ENCODE results near the gene SUPT6H. TPM values are rescaled to one million over a fixed set of nuclear protein-coding genes. Genes with fewer than 3 reads are reported as not detected.
"Not testable (repeated sequence)": the region's sequence is repeated elsewhere in the genome, so short reads cannot be mapped to it uniquely, and the experiment has no call there.

Gene SUPT6H
- total and polyA plus RNA-seq, 9 of the 15 experiments (the other 6 are each of a cell fraction or from before 2014, with no cell fraction given), result 1.7 to 77.7 (median 49.2) TPM

DNA sequence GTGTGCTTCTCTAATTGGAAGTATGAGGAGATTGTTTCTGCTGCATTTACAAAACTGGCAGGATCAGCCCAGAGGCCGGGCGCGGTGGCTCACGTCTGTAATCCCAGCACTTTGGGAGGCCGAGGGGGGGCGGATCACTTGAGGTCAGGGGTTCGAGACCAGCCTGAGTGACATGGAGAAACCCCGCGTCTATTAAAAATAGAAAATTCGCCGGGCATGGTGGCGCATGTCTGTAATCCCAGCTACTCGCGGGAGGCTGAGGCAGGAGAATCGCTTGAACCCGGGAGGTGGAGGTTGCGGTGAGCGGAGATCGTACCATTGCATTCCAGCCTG, 59.0 kb downstream of the SUPT6H start:
- H3K27me3 ChIP-seq (ENCODE audit: control insufficient read depth in 2 of 2, insufficient read depth in 2 of 2, low read length in 2 of 2); BruUV-seq (replicated peaks); H3K9me3 ChIP-seq (replicated peaks; ENCODE audit: control insufficient read depth, insufficient read depth, low read depth, low read length); H2AFZ ChIP-seq (ENCODE audit: low read depth, low read length); H3K9me1 ChIP-seq (ENCODE audit: control insufficient read depth, insufficient read depth, low read length); ATAC-seq; in situ Hi-C loops (cut with MboI); FAIRE-seq: not testable (repeated sequence)
- Histone ChIP-seq H3K36me3 (ENCODE audit: control insufficient read depth, insufficient read depth, low read length) (peaks cover 56% of the 10 kb centered on the region), H3K4me1 (replicated peaks in 1 of 2; ENCODE audit: control insufficient read depth in 2 of 2, insufficient read depth in 2 of 2, low read length in 2 of 2) (peaks cover 46 to 53% of the 10 kb centered on the region in 2 experiments), H3K27ac (ENCODE audit: extremely low read depth, low read depth, low read length) (peak overlapping the region; percentile 95), H4K20me1 (replicated peaks; ENCODE audit: control insufficient read depth, insufficient read depth, low read length) (peaks cover 48% of the 10 kb centered on the region), H3K4me2 (ENCODE audit: insufficient read depth, low read length) (peak overlapping the region; percentile 96), H3K79me2 (ENCODE audit: control insufficient read depth, insufficient read depth, low read length) (peaks cover 71% of the 10 kb centered on the region), H3K4me3 (peak overlapping the region; percentile 75), H3K9ac (ENCODE audit: insufficient read depth in 1 of 2, low read depth in 2 of 2, low read length in 2 of 2) (peak overlapping the region; percentile 97 to 100)
- TF ChIP-seq POLR2G (IDR thresholded peaks at IDR 0.05; ENCODE audit: low read depth, low read length) (peak; percentile 58; the same call in 1 of the 2 replicates), POLR2B (IDR thresholded peaks at IDR 0.05; ENCODE audit: low read depth, partially characterized antibody) (peak; percentile 12), RBBP5 (IDR thresholded peaks at IDR 0.05; ENCODE audit: borderline replicate concordance, insufficient read depth, low read length, poor library complexity, severe bottlenecking) (peak; percentile 47), TAF7 (tag; IDR thresholded peaks at IDR 0.05) (0 out of 2 replicates have a peak, but pooled peaks have one; percentile 9), BCOR (IDR thresholded peaks at IDR 0.05) (0 out of 2 replicates have a peak, but pooled peaks have one; percentile 29)
- TF ChIP-seq, protein P1, sequence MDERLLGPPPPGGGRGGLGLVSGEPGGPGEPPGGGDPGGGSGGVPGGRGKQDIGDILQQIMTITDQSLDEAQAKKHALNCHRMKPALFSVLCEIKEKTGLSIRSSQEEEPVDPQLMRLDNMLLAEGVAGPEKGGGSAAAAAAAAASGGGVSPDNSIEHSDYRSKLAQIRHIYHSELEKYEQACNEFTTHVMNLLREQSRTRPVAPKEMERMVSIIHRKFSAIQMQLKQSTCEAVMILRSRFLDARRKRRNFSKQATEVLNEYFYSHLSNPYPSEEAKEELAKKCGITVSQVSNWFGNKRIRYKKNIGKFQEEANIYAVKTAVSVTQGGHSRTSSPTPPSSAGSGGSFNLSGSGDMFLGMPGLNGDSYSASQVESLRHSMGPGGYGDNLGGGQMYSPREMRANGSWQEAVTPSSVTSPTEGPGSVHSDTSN (CRISPR knock-in tag; IDR thresholded peaks at IDR 0.05; ENCODE audit: low read depth), result not testable (repeated sequence)
- TF ChIP-seq, protein P1 (tag; conservative IDR thresholded peaks at IDR 0.05; ENCODE audit: low read depth), result 0 out of 2 replicates have a peak, but pooled peaks have one; percentile 3
- TF ChIP-seq, protein P2, sequence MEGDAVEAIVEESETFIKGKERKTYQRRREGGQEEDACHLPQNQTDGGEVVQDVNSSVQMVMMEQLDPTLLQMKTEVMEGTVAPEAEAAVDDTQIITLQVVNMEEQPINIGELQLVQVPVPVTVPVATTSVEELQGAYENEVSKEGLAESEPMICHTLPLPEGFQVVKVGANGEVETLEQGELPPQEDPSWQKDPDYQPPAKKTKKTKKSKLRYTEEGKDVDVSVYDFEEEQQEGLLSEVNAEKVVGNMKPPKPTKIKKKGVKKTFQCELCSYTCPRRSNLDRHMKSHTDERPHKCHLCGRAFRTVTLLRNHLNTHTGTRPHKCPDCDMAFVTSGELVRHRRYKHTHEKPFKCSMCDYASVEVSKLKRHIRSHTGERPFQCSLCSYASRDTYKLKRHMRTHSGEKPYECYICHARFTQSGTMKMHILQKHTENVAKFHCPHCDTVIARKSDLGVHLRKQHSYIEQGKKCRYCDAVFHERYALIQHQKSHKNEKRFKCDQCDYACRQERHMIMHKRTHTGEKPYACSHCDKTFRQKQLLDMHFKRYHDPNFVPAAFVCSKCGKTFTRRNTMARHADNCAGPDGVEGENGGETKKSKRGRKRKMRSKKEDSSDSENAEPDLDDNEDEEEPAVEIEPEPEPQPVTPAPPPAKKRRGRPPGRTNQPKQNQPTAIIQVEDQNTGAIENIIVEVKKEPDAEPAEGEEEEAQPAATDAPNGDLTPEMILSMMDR (IDR thresholded peaks at IDR 0.05 in 2 of 3, conservative IDR thresholded peaks at IDR 0.05 in 1 of 3; ENCODE audit: insufficient read depth in 2 of 3, low read depth in 1 of 3, low read length in 3 of 3), result 0 out of 6 replicates have a peak, but pooled peaks of 1 of the 3 experiments have one; percentile 16
- WGBS (ENCODE audit: insufficient coverage, low coverage, missing lambda C conversion rate), result 1% methylated on average over 19 of the region's 19 CpGs
- intact Hi-C loops (cut with micrococcal nuclease), result loop anchor here (10.0 kb wide), 1 partner anchor 394 kb away; no protein-coding TSS in a partner anchor
- ChIA-PET POLR2A (interaction anchor here (0.6 to 11.1 kb wide), 12 partner anchors 11 to 144 kb away, joined by 3 to 367 read pairs (median 4); partner anchors contain the start of genes ALDOC, PROCA1 and TRAF4), CTCF (ENCODE audit: low intra/inter-chr PET ratio) (interaction anchor here (1.2 to 2.1 kb wide), 2 partner anchors 29 to 31 kb away, joined by 3 to 10 read pairs; no protein-coding TSS in a partner anchor)
- peak in 1 of 4 experiments; percentile 48 for DNase-seq (ENCODE audit: extremely low read depth in 1 of 4, low spot score in 3 of 4)

Measured in K562 (cell line).